ENCODE data around the gene SEC14L5.
A peak's percentile ranks its signal among the peaks of the same experiment; 100 is the strongest.
"Not testable (repeated sequence)": the region's sequence is repeated elsewhere in the genome, so short reads cannot be mapped to it uniquely, and the experiment has no call there.

The SEC14L5 gene

DNA sequence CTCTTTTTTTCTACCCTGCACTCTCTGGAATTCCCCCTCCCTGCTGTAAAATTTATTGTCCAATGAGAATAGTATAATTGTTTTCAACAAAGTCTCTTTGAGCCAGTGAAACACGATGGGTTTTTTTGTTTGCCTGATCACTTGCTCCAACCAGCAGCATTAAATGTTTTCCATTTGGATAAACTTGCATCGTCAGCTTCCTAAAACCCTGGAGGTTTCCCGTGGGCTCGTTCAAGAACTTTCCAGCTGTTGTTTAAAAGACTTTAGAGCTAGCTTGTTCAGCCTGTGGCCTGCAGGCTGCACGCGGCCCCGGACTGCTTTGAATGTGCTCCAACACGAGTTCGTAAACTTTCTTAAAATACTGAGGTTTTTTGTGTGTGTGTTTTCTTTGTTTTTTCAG is 60.7 kb downstream of the SEC14L5 start:
- no peak for DNase-seq

DNA sequence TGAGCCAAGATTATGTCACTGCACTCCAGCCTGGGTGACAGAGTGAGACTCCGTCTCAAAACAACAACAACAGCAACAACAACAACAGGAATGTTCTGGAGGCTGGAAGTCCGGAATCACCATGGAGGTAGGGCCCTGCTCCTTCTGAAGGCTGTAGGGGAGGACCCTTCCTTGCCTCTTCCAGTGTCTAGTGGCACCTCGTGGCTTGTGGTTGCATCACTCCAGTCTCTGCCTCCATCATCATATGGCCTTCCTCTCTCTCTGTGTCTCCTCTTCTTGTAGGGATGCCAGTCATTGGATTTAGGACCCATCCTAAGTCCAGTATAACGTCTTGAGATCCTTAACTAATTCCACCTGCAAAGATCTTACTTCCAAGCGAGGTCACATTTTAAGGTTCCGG is 61.6 kb downstream of the SEC14L5 start:
- no peak for DNase-seq

DNA sequence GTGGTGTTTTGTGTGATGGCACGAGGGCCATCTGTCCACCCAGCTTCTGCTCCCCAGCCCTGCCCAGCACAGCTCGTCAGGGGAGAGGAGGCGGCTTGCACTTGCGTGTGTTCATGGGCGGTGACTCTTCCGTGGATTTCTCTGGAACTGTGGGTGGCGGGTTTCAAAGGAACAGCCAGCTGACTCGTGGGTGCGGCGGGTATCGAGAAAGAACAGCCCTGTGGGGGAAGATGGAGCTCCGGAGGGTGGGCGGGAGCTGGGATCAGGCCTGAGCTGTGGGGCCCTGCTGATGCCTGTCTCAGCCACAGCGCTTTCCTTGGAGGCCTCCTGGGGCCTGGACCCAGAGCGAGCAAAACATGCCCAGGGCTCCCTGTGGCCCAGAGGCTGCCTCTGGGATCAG is 62.4 kb downstream of the SEC14L5 start:
- DNase-seq, result no peak

DNA sequence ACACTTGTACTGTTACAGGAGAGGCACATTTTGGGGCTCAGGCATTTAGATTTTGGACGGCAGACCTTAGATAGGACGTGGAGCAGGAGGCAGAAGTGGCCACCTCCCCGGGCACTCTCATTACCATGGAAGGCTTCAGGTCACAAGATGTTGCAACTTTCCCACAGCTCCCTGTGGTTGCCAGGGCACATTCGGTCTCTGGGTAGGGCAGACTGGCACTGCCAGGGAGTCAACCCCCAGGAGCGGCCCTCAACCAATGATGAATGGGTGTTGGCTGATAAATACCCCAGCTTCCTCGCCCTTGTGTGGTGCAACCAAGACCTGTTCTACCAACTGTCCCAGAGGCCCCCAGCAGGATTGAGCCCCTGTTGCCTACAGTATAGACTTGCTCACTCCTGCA is 64.4 kb downstream of the SEC14L5 start:
- no peak for DNase-seq

DNA sequence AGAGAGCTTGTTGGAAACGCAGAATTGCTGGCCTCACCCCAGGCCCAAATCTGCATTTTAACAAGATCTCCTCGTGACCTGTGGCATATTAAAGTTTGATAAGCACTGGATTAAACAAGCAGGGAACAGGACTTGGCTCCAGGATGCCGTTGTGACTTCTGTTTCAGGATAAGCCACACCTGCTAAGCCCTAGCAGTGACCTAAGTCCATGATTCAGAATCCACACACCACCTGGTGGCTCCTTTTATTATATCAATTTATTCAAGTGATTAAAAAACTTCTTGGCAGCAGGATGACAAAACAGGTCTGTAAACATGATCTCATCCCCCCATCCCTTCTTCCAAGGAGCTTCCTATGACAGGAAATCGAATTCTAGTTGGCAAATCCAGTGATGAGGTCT is 66.5 kb downstream of the SEC14L5 start:
- no peak for DNase-seq

DNA sequence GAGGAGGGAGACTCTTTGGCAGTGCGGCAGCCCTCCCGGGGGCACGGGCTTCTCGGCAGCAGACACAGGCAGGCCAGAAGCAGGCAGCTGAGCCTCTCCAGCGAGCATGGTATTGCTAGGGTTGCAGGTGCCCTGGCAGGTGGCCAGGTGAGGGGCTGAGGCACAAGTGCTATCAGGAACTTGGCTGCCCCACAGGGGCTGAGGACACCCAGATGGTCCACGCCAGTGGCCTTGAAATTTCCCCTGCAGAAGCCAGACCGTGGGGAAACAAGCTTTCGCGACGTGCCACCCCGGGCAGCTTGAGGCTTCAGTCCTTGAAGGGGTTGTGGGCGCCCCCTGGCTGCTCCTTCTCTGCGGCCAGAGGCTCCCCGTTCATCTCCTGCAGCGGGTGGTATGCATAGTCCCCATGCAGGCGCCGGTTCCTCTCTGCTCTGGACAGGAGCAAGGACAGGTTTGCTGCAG is 67.1 kb downstream of the SEC14L5 start:
- no peak for DNase-seq

DNA sequence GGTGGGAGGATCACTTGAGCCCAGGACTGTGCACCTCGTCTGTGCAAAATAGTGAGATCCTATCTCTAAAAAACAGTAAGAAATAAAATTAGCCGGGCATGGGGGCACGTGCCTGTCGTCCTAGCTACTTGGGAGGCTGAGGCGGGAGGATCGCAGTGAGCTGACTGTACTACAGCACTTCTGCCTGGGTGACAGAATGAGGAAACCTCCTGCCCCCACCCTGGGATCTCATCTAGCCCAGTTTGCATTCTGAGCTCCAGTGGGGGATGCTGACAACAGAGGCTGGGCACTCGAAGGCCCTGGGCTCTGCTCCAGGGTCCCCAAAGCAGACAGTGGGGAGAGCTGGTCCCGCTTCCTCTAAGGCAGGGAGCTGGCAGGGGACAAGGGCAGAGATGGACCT is 68.5 kb downstream of the SEC14L5 start:
- no peak for DNase-seq

DNA sequence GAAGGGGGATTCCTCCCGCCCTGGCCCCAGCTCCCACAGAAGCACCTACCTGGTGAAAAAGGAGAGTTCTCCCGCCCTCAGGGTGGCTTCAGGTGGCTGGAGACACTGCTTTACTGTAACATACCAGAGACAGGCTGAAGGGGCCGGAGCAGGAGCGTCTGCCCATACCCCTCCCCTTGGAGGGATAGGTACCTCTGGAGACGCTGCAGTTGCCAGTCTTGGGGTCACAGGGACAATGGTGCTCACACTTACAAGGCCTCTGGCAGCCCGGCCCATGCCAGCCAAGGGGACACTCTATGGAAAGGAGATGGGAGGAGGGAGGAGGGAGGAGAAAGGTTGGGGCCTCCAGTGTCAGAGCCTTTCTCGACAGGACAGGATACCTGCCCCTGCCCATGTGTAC is 69.0 kb downstream of the SEC14L5 start:
- no peak for DNase-seq

DNA sequence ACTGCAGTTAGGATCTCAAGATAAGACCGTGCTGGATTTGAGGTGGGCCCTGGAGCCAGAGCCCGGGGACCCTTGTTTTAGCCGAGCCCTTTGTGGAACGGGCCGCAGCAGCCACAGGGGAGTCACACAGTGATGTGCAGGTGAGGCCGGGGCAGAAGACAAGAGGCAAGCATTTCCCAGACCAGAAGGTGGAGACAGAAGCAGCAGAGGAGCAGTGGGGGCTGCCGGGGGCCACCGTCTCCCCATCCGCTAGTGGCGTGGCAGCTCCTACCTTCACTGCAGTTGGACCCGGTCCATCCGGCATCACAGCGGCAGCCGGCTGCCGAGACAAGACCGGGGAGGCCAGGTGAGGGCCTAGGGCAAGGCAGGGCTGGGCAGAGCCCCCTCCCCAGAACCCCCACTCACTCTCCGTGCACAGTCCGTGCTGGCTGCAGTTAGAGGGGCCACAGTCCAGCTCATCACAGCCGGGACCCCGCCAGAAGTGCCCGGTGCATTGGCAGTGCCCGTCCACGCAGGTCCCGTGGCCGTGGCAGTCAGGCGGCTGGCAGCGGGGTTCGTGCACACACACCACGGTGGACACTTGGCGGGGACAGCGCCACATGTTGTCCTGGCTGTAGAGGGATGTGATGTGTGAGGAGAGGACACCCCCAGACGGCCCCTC is 69.6 kb downstream of the SEC14L5 start:
- DNase-seq, result no peak

DNA sequence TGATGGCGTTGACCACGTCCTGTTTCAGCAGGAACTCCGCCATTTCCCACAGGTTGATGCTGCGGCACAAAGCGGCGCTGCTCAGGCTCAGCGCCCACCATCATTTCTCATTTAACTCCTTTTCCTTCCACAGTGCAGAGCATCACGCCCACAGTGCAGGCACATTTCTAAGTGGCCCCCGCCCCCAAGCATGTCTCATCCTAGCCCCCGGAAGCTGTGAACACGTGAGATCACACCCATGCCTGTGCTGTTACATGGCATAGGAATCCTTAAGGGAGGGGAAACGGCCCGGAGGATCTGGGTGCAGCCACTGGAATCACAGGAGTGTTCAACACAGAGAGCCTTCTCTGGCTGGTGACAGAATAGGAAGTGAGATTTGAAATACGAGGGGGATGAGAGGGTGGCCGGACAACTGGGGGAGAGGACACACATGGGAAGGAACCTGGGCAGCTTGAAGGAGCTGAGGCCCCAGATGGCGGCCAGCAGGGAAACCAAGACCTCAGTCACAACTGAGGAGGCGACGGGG is 70.9 kb downstream of the SEC14L5 start:
- no peak for DNase-seq

DNA sequence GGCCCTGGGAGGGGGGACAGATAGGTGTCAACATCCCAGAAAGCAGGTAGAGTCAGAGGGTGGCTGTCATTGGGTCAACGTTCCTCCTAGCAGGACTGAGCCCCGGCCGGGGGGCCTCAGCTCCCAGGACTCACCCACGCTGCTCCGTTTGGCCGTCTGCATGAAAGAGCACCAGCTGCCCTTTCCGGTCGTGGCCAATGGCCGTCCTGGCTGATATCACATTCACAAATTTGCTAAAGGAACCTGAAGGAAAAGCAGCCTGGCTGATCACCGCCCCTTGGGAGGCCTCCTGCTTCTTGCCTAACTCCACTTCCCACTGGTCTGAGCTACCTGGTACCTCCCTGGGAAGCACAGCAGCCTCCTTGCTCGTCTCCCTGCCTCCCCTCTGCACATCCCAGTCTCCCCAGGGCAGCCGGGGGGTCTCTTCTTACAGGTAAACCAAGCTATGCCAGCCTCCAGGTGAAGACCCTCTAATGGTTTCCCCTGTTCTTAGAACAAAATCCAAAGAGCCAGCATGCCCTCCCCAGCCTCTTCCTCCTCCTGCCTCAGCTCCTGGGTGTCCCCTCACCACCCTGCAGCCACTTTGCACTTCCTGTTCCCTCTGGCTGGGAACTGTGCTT is 72.2 kb downstream of the SEC14L5 start:
- DNase-seq, result no peak

DNA sequence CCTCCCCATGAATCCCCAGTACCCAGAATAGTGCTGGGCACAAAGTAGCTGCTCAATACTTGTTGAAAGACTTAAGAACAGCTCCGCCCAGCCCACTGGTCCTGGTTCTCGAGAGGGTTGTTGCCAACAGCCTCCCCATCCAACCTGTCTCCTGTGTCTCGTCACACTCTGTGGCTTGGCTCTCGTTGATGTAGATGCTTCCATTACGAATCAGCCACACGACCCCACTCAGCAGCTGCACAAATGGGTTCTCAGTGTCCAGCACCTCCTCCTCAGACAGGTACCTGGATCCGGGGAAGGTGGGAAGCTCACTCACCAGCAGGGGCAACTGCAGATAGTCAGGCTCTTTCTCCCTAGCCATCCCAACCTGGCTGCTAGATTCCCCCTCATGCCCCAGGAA is 73.5 kb downstream of the SEC14L5 start:
- no peak for DNase-seq

DNA sequence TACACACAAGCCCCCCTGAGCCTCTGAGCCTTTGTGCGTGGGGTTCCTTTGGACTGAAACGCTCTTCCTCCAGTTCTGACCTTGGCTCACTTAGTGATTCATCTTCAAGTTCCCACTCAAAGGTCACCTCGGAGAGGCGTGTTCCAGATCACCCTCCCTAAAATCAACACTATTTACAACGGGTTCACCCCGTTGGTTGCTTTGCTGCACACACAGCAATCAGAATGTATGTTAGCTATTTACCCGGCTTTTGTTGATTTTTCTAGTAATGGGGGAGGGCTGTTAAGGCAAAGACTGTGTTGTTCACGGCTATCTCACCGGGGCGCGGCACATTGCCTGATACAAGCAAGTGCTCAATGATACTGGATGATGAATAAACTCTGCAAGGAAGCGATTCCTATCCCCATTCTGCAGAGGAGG is 74.6 kb downstream of the SEC14L5 start:
- DNase-seq, result no peak

DNA sequence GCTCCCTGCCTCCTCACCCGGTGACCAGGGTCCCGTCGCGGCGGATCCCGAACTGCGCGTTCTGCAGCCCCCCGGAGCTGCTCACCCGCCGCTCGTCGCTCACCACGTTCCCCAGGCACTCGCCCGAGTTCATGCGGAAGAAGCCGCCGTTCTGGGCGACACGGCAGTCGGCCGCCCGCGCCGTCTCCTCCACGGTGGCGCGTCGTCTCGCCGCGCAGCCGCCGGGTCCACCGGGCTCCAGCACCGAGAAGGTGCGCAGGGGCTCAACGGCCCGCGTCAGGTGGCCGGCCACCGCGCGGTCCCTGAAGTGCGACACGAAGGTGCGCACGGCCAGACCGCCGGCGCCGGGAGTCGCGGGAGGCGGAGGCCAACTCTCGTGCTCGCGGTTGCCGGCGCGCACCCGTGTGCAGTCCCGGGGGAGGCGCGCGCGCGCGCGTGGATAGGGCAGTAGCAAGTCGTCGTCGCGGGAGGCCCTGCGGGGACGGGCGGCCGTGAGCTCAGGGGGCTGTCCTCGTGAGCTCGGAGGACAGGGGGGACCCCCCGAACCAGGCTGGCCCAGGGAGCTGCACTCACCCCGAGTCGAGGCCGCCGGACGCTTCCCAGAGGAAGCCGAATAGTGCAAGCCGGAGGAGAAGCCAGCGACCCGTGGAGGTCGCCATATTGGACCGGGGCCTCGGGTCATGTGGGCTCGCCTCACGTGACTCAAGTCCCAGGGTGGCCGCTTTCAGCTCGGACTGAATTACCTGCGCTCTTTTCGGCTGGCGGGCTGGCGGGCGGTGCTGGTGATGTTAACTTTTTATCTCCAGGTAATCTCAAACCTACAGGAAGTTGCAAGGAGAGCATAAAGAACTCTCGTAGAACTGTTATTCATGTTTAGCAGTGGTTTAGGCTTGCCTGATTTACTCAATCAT is 75.4 kb downstream of the SEC14L5 start, which contains the start of gene NAGPA:
TSS of gene NAGPA (minus strand) at position 680 of the 911 bp plus-strand sequence. CDS start at position 659, 21 bp downstream.
- peak; percentile 56 for DNase-seq

DNA sequence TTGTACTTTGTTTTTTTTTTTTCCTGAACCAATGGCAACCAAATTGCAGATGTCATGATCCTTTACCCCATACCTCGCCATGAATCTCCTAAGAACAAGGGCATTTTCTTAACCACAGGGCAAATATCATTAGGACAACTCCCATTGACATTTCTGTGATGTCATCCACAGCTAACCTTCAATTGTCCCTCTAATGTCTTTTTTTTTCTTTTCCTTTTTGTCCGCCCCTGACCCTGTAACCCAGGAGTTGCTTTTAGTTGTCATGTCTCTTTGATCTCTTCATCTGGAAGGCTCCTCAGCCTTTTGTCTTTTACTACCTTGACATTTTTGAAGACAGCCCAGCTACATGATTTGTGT is 76.0 kb downstream of the SEC14L5 start:
- DNase-seq, result no peak

DNA sequence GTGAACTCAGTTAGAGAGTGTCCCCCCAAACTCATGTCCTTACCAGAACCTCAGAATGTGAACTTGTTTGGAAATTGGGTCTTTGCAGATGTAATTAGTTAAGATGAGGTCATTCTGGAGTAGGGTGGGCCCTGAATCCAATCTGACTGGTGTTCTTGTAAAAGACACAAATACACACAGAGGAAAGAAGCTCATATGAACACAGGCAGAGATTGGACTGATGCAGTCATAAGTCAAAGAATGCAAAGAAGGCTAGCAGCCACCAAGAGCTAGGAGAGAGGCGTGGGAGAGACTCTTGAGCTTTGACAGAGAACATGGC is 77.7 kb downstream of the SEC14L5 start:
- no peak for DNase-seq

DNA sequence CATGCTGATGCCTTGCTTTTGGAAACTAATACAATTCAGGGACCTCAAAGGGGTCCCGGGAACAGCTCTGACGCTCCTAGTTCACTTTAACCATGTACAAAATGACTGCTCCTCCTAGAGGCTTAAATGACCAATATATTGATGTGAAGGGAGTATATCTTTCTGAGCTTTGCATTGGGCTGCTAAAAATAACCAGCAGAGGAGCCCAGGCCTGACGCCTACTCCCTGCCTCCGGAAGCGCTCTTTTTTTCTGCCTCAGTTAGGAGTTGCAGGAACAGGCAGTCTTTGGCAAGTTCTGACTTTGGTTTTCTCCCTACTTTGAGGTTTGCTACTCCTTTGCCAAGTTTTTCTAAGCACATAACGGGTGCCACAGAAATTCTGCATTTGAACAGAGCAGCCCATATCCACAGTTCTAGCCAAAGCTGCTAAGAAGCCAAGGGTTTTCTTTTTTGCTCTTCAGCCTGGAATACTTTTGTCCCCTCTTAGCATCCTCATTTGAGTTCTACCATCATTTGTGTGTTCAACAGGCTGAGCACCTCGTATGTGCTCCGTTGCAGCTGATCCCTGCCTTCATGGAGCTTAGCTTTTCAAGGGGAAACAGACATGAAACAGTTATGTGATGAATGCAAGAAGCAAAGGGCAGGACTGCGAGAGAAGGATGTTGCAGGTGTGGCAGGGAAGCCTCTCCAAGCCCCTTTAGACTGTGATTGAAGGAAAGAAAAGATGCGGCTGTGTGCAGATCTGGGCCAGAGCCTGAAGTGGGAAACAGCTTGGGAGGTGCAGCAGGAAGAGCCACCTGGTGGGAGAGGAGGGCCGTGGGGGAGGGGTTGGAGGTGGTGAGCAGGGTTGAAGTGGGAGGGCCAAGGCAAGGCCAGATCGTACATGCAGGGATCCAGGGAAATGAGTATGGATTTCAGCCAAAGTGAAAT is 78.4 kb downstream of the SEC14L5 start:
- no peak for DNase-seq

DNA sequence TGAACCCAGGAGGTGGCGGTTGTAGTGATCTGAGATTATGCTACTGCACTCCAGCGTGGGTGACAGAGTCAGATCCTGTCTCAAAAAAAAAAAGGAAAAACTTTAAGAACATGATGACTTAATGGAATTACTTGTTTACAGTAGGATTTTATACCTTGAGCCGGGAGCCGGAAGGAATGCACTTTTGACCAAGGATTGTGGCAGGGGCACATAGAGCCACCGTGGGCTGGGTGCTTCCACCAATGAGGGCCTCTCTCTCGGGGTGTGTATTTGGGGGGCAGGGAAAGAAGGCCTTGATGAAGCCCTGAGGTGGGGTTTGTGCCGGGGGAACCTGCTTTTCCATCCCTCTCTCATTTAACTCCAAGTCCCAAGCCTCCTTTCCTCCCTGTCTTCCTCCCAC is 82.3 kb downstream of the SEC14L5 start:
- no peak for DNase-seq

DNA sequence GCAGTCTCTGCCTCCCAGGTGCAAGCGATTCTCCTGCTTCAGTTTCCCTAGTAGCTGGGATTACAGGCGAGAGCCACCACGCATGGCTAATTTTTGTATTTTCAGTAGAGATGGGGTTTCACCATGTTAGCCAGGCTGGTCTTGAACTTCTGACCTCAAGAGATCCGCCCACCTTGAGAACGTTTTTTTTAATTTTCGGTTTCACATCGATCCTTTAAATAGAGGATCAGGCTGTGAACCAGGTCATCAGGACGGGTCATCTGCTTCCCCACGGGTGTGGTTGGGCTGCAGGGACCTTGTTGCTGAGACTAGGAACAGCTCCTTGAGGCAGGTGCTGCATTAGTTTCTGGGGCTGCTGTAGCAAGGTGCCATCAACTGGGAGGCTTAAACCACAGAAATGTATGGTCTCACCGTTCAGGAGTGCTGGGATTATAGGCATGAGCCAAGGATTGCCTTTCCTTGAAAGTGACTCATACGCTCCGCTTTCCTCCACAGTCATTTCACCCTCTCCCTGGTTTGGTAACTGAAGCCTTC is 83.5 kb downstream of the SEC14L5 start:
- DNase-seq, result no peak

DNA sequence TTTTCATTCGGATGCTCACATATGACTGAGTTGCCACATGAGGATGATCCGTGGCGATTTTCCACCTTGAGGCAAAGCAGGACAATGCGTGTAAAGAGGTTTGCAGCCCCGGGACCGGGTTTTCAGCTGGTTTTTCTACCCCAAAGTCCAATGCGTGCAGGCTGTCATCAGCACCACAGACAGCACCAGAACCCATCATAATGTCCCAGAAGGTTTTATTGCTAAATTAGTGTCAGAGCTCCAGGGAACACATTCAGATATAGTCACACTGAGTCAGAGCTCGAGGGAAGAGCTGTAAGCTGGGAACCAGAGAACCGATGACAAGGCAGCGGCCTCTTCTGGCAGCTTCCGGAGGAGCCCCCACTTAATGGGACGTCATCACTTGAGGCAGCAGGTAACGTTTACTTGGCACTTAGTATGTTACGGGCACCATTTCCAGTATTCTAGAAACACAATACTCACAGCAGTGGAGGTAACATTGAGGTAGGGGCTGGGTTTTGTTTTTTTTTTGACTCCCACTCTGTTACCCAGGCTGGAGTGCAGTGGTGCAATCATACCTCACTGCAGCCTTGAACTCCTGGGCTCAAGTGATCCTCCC is 84.5 kb downstream of the SEC14L5 start:
- no peak for DNase-seq

DNA sequence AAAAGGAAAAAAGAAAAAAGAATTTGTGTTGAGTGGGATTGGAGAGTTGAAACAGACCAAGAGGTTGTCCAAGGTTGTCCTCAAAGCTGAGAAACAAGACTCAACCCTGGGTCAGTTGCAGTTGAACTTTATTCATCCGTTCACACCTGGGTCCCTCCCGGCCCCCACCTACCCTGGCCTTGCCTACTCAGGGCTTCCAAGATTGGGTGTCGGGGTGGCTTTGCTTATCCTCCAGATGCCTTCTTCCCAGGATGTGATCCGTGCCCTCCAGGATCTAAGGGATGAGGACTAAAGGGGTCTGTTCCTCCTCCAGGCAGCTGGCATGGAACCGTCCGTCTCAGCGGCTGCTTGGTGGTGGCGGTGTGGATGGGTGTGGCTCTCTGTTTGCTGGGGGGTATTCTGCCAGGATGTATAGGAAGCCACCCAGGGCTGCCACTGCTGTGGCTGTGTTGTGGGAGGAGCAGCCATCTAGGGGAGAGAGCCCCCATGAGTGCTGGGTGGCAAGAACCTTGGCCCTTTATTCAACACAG is 85.9 kb downstream of the SEC14L5 start:
- DNase-seq, result no peak

DNA sequence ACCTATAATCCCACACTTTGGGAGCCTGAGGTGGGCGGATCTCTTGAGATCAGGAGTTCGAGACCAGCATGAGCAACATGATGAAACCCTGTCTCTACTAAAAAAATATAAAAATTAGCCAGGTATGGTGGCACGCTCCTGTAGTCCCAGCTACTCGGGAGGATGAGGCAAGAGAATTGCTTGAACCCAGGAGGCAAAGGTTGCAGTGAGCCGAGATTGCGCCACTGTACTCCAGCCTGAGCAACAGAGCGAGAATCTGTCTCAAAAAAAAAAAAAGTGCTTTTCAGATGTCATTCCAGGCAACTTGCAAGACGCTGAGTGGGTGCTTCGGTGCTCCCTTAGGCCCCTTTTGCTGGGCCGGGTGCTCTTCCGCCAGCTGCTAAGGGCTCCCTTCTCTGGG is 86.5 kb downstream of the SEC14L5 start:
- DNase-seq, result not testable (repeated sequence)

All from GDM1 (cell line).